Esophagus muscularis mucosa (tissue), 3 donors: Measurements from ENCODE around the gene RUVBL1.

Experiments used
- EP300 ChIP-seq: sonication (generic); formaldehyde crosslinking; IDR thresholded peaks from one replicate; pipeline ENCODE4 v1.6.1; 2017; ENCODE audit warnings: antibody characterized with exemption
- POLR2A ChIP-seq: fragments of 450-650 bp; IDR thresholded peaks from one replicate; pipeline ENCODE4 v1.6.1; 2017; ENCODE audit warnings: antibody characterized with exemption, moderate library complexity, mild to moderate bottlenecking, low read depth
- POLR2AphosphoS5 ChIP-seq, 2 donors: sonication (generic); formaldehyde crosslinking; IDR thresholded peaks; one replicate each; pipeline ENCODE4 v1.6.1; 2017; ENCODE audit warnings: antibody characterized with exemption in 2 of 2

DNA sequence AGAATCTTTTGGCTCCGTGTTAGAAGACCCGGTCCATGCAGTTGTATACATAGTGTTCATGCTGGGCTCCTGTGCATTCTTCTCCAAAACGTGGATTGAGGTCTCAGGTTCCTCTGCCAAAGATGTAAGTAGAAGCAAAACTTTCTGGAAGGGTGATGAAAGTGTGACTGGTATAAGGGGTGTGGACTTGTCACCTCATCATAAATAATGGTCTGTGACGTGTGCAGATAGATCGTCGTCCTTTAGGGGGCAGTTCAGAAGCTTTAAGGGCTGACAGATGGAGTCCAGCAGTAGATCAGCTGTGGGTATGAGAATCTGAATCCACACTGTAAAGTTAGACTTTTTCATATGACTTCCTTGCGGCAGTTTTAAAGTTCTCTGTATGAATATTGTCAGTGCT, 56.1 kb downstream of the RUVBL1 start:
- no peak for TF ChIP-seq POLR2AphosphoS5 (IDR thresholded peaks at IDR 0.05)
- no peak for TF ChIP-seq POLR2A
- TF ChIP-seq EP300, result no peak
